Keratinocyte (primary cell): ENCODE results near the gene SEMA4D. TPM values are rescaled to one million over a fixed set of nuclear protein-coding genes. Genes with fewer than 3 reads are reported as not detected.

ENCODE experiments used
- DNase-seq: peaks from one replicate; pipeline ENCODE4 v3.0.0-alpha.2; 2011; ENCODE audit warnings: low read depth, missing footprints, low spot score
- FAIRE-seq: peaks from 2 replicates; lab custom pipeline; 2011; peaks lifted over from hg19 to GRCh38; lab: Jason Lieb, UNC
- H2AFZ ChIP-seq: 2 replicates; pipeline ENCODE4 v1.6.0; 2012; ENCODE audit warnings: low read length, control low read depth, inconsistent platforms; ENCODE audit not compliant: control insufficient read depth
- H3K27ac ChIP-seq: 2 replicates; pipeline ENCODE4 v1.5.1; 2011; ENCODE audit warnings: low read length; ENCODE audit not compliant: control insufficient read depth, insufficient read depth
- H3K27me3 ChIP-seq: 3 replicates; pipeline ENCODE4 v1.6.0; 2011; ENCODE audit warnings: low read length; ENCODE audit not compliant: control insufficient read depth, insufficient read depth; ENCODE audit errors: extremely low read depth
- H3K36me3 ChIP-seq, 2 experiments: 2 replicates in 1 of 2; 3 replicates in 1 of 2; pipeline ENCODE4 v1.5.1; 2011; ENCODE audit warnings: low read length in 2 of 2, mild to moderate bottlenecking in 1 of 2; ENCODE audit not compliant: control insufficient read depth in 2 of 2, insufficient read depth in 2 of 2; ENCODE audit errors: extremely low read depth in 1 of 2
- H3K4me1 ChIP-seq: 3 replicates; pipeline ENCODE4 v1.5.1; 2011; ENCODE audit warnings: low read length; ENCODE audit not compliant: control insufficient read depth, insufficient read depth; ENCODE audit errors: extremely low read depth
- H3K4me2 ChIP-seq: 3 replicates; pipeline ENCODE4 v1.6.0; 2011; ENCODE audit warnings: low read depth, low read length; ENCODE audit not compliant: control insufficient read depth, insufficient read depth; ENCODE audit errors: extremely low read depth
- H3K4me3 ChIP-seq, 3 experiments: fragments of 200-600 bp in 1 of 3; sonication (generic) in 1 of 3; 2 replicates in 2 of 3; 3 replicates in 1 of 3; pipeline ENCODE4 v1.5.1; 2011 to 2016; ENCODE audit warnings: low read length in 3 of 3, mild to moderate bottlenecking in 3 of 3, control low read depth in 2 of 3, inconsistent platforms in 1 of 3, low read depth in 1 of 3, mixed read lengths in 1 of 3, mixed run types in 1 of 3, moderate library complexity in 1 of 3; ENCODE audit not compliant: control insufficient read depth in 2 of 3, insufficient read depth in 2 of 3; ENCODE audit errors: extremely low read depth in 1 of 3
- H3K79me2 ChIP-seq: 2 replicates; pipeline ENCODE4 v1.6.0; 2012; ENCODE audit warnings: low read length; ENCODE audit not compliant: control insufficient read depth, insufficient read depth
- H3K9ac ChIP-seq: 3 replicates; pipeline ENCODE4 v1.6.0; 2011; ENCODE audit warnings: low read length; ENCODE audit not compliant: control insufficient read depth, insufficient read depth; ENCODE audit errors: extremely low read depth
- H3K9me1 ChIP-seq: 3 replicates; pipeline ENCODE4 v1.6.0; 2011; ENCODE audit warnings: low read length; ENCODE audit not compliant: control insufficient read depth, insufficient read depth; ENCODE audit errors: extremely low read depth
- H3K9me3 ChIP-seq: 2 replicates; pipeline ENCODE4 v1.5.1; 2012; ENCODE audit warnings: low read depth, low read length; ENCODE audit not compliant: control insufficient read depth
- H4K20me1 ChIP-seq: 3 replicates; pipeline ENCODE4 v1.6.0; 2011; ENCODE audit warnings: low read length; ENCODE audit not compliant: control insufficient read depth, insufficient read depth; ENCODE audit errors: extremely low read depth
- CTCF ChIP-seq, 3 experiments: IDR thresholded peaks in 1 of 3; conservative IDR thresholded peaks in 1 of 3; optimal IDR thresholded peaks in 1 of 3; 2 replicates in 2 of 3; 3 replicates in 1 of 3; pipeline versions ENCODE3 to v1.5.1; 2011; ENCODE audit warnings: low read length in 3 of 3, mild to moderate bottlenecking in 3 of 3, moderate library complexity in 2 of 3, control low read depth in 1 of 3, inconsistent platforms in 1 of 3; ENCODE audit not compliant: insufficient read depth in 2 of 3; ENCODE audit errors: extremely low read depth in 1 of 3
- EZH2 ChIP-seq: IDR thresholded peaks from one replicate; pipeline ENCODE4 v1.6.1; 2012; ENCODE audit warnings: inconsistent platforms, mild to moderate bottlenecking, low read length, moderate library complexity
- dilution Hi-C: fragments of 300-500 bp; cut with MboI; formaldehyde crosslinking; loops from one replicate; pipeline ENCODE4 v1.7.0; 2020; ENCODE audit warnings: low sequenced_read_pairs; ENCODE audit not compliant: extremely low pct_ligation_motif_present
- polyA plus RNA-seq, 5 experiments: library from polyadenylated mRNA; depleted of rRNA in 3 of 5; stranded (reverse) in 3 of 5; stranded (forward) in 1 of 5; unstranded in 1 of 5; fragments of >200 nt; gene quantifications; 1 replicate in 1 of 5; 2 replicates in 3 of 5; 3 replicates in 1 of 5; pipeline versions ENCODE4 v1.2.1 to v1.2.3, GENCODE V29; 2011 to 2012; ENCODE audit warnings: missing spikeins in 2 of 5, low read depth in 1 of 5, low replicate concordance in 1 of 5

The SEMA4D gene
- polyA plus RNA-seq, 1 donor (not counting 4 experiments of a cell fraction or from before 2014, with no cell fraction given) = 0.43 TPM

- Histone ChIP-seq H3K27me3 (no peaks in the 10 kb centered on the region), H3K4me2 (no peak overlapping the region), H3K4me3 (no peak overlapping the region), H2AFZ (no peak overlapping the region), H3K9me3 (no peaks in the 10 kb centered on the region), H3K36me3 (no peaks in the 10 kb centered on the region), H4K20me1 (no peaks in the 10 kb centered on the region), H3K9me1 (no peaks in the 10 kb centered on the region), H3K27ac (no peak overlapping the region), H3K79me2 (no peaks in the 10 kb centered on the region), H3K9ac (no peak overlapping the region), H3K4me1 (no peaks in the 10 kb centered on the region)
- DNase-seq (no peak), FAIRE-seq (no peak)
- dilution Hi-C loops = no loop called here
- TF ChIP-seq EZH2 (no peak), CTCF (optimal IDR thresholded peaks at IDR 0.05 in 1 of 3, IDR thresholded peaks at IDR 0.05 in 1 of 3, conservative IDR thresholded peaks at IDR 0.05 in 1 of 3; ENCODE audit: extremely low read depth in 1 of 3, insufficient read depth in 2 of 3, low read length in 3 of 3) (no peak)
These were observed 95.1 kb downstream of the SEMA4D start for GRCh38 chr9:89402695-89403427.

- H4K20me1 ChIP-seq = no peaks in the 10 kb centered on the region
- H3K9me3 ChIP-seq = no peaks in the 10 kb centered on the region
- H3K9me1 ChIP-seq = no peaks in the 10 kb centered on the region
- no peaks in the 10 kb centered on the region for H3K79me2 ChIP-seq
- dilution Hi-C loops = no loop called here
- no peak overlapping the region for H3K27ac ChIP-seq
- H3K4me2 ChIP-seq = no peak overlapping the region
- H3K9ac ChIP-seq = no peak overlapping the region
- DNase-seq (no peak), FAIRE-seq (no peak)
- TF ChIP-seq CTCF (optimal IDR thresholded peaks at IDR 0.05 in 1 of 3, IDR thresholded peaks at IDR 0.05 in 1 of 3, conservative IDR thresholded peaks at IDR 0.05 in 1 of 3; ENCODE audit: extremely low read depth in 1 of 3, insufficient read depth in 2 of 3, low read length in 3 of 3) = no peak
- TF ChIP-seq EZH2 = no peak
- no peak overlapping the region for H3K4me3 ChIP-seq
- no peaks in the 10 kb centered on the region for H3K36me3 ChIP-seq
- no peaks in the 10 kb centered on the region for H3K27me3 ChIP-seq
- no peak overlapping the region for H2AFZ ChIP-seq
- no peaks in the 10 kb centered on the region for H3K4me1 ChIP-seq
These were observed 97.4 kb downstream of the SEMA4D start for GRCh38 chr9:89400403-89401116.
